Measurements from ENCODE around the gene CAMTA1.

Gene CAMTA1

DNA sequence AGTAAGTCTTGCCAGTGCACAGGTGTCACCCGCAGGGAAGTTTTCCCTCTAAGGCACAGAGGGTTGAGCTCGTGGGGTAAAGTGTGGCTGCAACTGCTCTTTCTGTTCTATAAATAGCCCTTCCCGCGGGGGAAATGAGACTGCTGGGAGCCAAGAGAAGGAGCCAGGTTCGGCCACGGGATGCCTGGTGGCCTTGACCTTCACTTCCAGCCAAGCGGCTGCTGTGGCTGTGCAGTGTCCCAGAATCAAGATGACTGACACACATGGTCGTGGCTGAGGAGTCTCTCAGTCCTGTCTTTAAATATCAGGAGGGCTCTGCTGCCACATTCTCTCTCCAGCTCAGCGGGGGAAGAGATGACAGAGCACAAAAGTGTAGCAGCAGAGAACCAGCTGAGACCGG, 831.7 kb downstream of the CAMTA1 start:
- no peak overlapping the region for H3K4me3 ChIP-seq (ENCODE audit: low read depth in 1 of 2, low read length in 2 of 2)
- H3K27ac ChIP-seq (ENCODE audit: low read depth, low read length), result no peak overlapping the region
- H3K9ac ChIP-seq (ENCODE audit: low read length), result no peak overlapping the region
- no peaks in the 10 kb centered on the region for H3K27me3 ChIP-seq (ENCODE audit: control insufficient read depth in 1 of 2, insufficient read depth in 2 of 2, low read length in 2 of 2)
- no peaks in the 10 kb centered on the region for H3K9me3 ChIP-seq (ENCODE audit: low read length)
- H3K4me1 ChIP-seq (ENCODE audit: insufficient read depth, low read length), result no peaks in the 10 kb centered on the region
- no peaks in the 10 kb centered on the region for H3K36me3 ChIP-seq (ENCODE audit: insufficient read depth, low read length)

GRCh38 chr1:7617826-7618225, 832.6 kb downstream of the CAMTA1 start:
- no peaks in the 10 kb centered on the region for H3K27me3 ChIP-seq (ENCODE audit: control insufficient read depth in 1 of 2, insufficient read depth in 2 of 2, low read length in 2 of 2)
- H3K4me1 ChIP-seq (ENCODE audit: insufficient read depth, low read length), result no peaks in the 10 kb centered on the region

DNA sequence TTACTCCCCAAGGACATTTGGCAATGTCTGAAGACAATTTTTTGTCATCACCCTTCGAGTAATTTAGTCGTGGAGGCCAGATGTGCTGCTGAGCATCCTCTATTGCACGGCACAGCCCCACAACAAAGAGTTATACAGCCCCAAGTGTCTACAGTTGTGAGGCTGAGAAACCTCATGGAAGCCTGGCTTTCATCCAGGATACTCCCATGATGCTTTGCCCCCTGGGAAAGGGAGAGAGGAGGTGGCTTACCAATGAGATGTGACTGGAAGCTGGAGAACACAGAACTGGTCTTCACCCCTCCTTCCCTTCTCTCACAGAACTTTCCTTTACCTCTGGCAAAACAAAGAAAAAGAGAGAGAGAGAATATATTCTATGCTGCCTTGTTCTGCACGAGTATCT, 834.9 kb downstream of the CAMTA1 start:
- H3K27me3 ChIP-seq (ENCODE audit: control insufficient read depth in 1 of 2, insufficient read depth in 2 of 2, low read length in 2 of 2), result peaks cover 0 to 1% of the 10 kb centered on the region in 2 donors
- H3K4me1 ChIP-seq (ENCODE audit: insufficient read depth, low read length), result no peaks in the 10 kb centered on the region
- H3K4me3 ChIP-seq (ENCODE audit: low read depth in 1 of 2, low read length in 2 of 2), result no peak overlapping the region
- H3K9me3 ChIP-seq (ENCODE audit: low read length), result no peaks in the 10 kb centered on the region
- no peaks in the 10 kb centered on the region for H3K36me3 ChIP-seq (ENCODE audit: insufficient read depth, low read length)
- no peak overlapping the region for H3K9ac ChIP-seq (ENCODE audit: low read length)
- H3K27ac ChIP-seq (ENCODE audit: low read depth, low read length), result no peak overlapping the region

More at GRCh38 chr1:7617826-7618225, 832.6 kb downstream of the CAMTA1 start:
- Histone ChIP-seq H3K4me3 (ENCODE audit: low read depth in 1 of 2, low read length in 2 of 2) (no peak overlapping the region), H3K9me3 (ENCODE audit: low read length) (no peaks in the 10 kb centered on the region), H3K36me3 (ENCODE audit: insufficient read depth, low read length) (no peaks in the 10 kb centered on the region), H3K9ac (ENCODE audit: low read length) (no peak overlapping the region), H3K27ac (ENCODE audit: low read depth, low read length) (no peak overlapping the region)

GRCh38 chr1:7621334-7622219, 836.3 kb downstream of the CAMTA1 start:
- no peaks in the 10 kb centered on the region for H3K4me1 ChIP-seq (ENCODE audit: insufficient read depth, low read length)
- H3K27me3 ChIP-seq (ENCODE audit: control insufficient read depth in 1 of 2, insufficient read depth in 2 of 2, low read length in 2 of 2), result peaks cover 0 to 4% of the 10 kb centered on the region in 2 donors
- H3K36me3 ChIP-seq (ENCODE audit: insufficient read depth, low read length), result no peaks in the 10 kb centered on the region
- no peak overlapping the region for H3K9ac ChIP-seq (ENCODE audit: low read length)
- H3K9me3 ChIP-seq (ENCODE audit: low read length), result no peaks in the 10 kb centered on the region
- H3K4me3 ChIP-seq (ENCODE audit: low read depth in 1 of 2, low read length in 2 of 2), result no peak overlapping the region
- no peak overlapping the region for H3K27ac ChIP-seq (ENCODE audit: low read depth, low read length)

DNA sequence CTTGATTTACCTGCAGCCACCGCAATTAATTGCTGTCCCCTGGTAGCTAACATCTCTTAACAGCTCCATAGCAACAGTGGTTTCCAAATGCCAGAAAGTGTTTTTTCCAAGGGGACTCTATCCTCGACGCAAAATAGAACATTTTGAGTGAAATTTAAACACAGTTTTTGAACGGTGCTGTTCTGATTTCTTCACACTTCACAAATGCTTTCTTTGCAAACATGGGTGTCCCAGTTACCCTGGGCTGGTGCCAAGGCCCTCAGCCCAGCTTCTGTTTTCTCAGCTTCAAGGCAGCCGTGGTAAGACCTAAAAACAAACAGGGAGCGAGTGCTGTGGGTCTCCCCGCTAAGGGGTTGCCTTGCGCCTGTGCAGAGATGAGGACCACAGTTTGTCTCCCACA, 838.6 kb downstream of the CAMTA1 start:
- H3K36me3 ChIP-seq (ENCODE audit: insufficient read depth, low read length), result no peaks in the 10 kb centered on the region
- H3K9me3 ChIP-seq (ENCODE audit: low read length), result no peaks in the 10 kb centered on the region
- no peak overlapping the region for H3K27ac ChIP-seq (ENCODE audit: low read depth, low read length)
- H3K4me3 ChIP-seq (ENCODE audit: low read depth in 1 of 2, low read length in 2 of 2), result no peak overlapping the region
- no peak overlapping the region for H3K9ac ChIP-seq (ENCODE audit: low read length)
- H3K27me3 ChIP-seq (ENCODE audit: control insufficient read depth in 1 of 2, insufficient read depth in 2 of 2, low read length in 2 of 2), result peaks cover 0 to 4% of the 10 kb centered on the region in 2 donors
- no peaks in the 10 kb centered on the region for H3K4me1 ChIP-seq (ENCODE audit: insufficient read depth, low read length)

GRCh38 chr1:7624791-7625355, 839.6 kb downstream of the CAMTA1 start:
- H3K4me1 ChIP-seq (ENCODE audit: insufficient read depth, low read length), result no peaks in the 10 kb centered on the region
- H3K36me3 ChIP-seq (ENCODE audit: insufficient read depth, low read length), result no peaks in the 10 kb centered on the region
- no peaks in the 10 kb centered on the region for H3K9me3 ChIP-seq (ENCODE audit: low read length)
- peaks cover 0 to 4% of the 10 kb centered on the region in 2 donors for H3K27me3 ChIP-seq (ENCODE audit: control insufficient read depth in 1 of 2, insufficient read depth in 2 of 2, low read length in 2 of 2)
- no peak overlapping the region for H3K27ac ChIP-seq (ENCODE audit: low read depth, low read length)
- no peak overlapping the region for H3K4me3 ChIP-seq (ENCODE audit: low read depth in 1 of 2, low read length in 2 of 2)
- no peak overlapping the region for H3K9ac ChIP-seq (ENCODE audit: low read length)

DNA sequence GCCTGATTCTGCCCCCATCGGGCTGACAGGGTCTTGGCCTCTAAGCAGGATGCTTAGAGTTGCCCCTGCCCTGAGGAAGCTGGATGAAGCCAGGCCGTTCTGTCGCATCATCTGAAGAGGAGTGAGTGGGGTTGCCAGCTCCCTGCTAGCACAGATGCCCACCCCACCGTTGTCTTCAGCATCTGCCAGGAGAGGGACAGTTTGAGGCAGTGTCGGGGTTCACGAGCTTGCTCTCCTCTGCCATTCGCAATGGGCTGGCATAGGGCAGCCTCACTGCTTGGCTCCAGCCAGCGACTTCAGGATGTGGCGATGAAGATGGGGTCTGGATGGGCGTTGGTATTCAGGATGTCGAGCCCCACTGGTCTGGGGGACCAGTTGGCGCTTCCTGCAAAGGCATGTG, 840.1 kb downstream of the CAMTA1 start:
- H3K27ac ChIP-seq (ENCODE audit: low read depth, low read length), result no peak overlapping the region
- H3K27me3 ChIP-seq (ENCODE audit: control insufficient read depth in 1 of 2, insufficient read depth in 2 of 2, low read length in 2 of 2), result peaks cover 0 to 4% of the 10 kb centered on the region in 2 donors
- no peaks in the 10 kb centered on the region for H3K9me3 ChIP-seq (ENCODE audit: low read length)
- H3K4me3 ChIP-seq (ENCODE audit: low read depth in 1 of 2, low read length in 2 of 2), result no peak overlapping the region
- no peaks in the 10 kb centered on the region for H3K36me3 ChIP-seq (ENCODE audit: insufficient read depth, low read length)
- no peak overlapping the region for H3K9ac ChIP-seq (ENCODE audit: low read length)
- no peaks in the 10 kb centered on the region for H3K4me1 ChIP-seq (ENCODE audit: insufficient read depth, low read length)

GRCh38 chr1:7628273-7628672, 843.0 kb downstream of the CAMTA1 start:
- Histone ChIP-seq H3K9ac (ENCODE audit: low read length) (no peak overlapping the region), H3K27me3 (ENCODE audit: control insufficient read depth in 1 of 2, insufficient read depth in 2 of 2, low read length in 2 of 2) (peaks cover 0 to 9% of the 10 kb centered on the region in 2 donors), H3K9me3 (ENCODE audit: low read length) (no peaks in the 10 kb centered on the region), H3K36me3 (ENCODE audit: insufficient read depth, low read length) (no peaks in the 10 kb centered on the region), H3K4me1 (ENCODE audit: insufficient read depth, low read length) (no peaks in the 10 kb centered on the region), H3K27ac (ENCODE audit: low read depth, low read length) (no peak overlapping the region), H3K4me3 (ENCODE audit: low read depth in 1 of 2, low read length in 2 of 2) (no peak overlapping the region)

- H3K4me1 ChIP-seq (ENCODE audit: insufficient read depth, low read length), result no peaks in the 10 kb centered on the region
- peaks cover 0 to 9% of the 10 kb centered on the region in 2 donors for H3K27me3 ChIP-seq (ENCODE audit: control insufficient read depth in 1 of 2, insufficient read depth in 2 of 2, low read length in 2 of 2)
- no peaks in the 10 kb centered on the region for H3K36me3 ChIP-seq (ENCODE audit: insufficient read depth, low read length)
- no peak overlapping the region for H3K27ac ChIP-seq (ENCODE audit: low read depth, low read length)
- no peaks in the 10 kb centered on the region for H3K9me3 ChIP-seq (ENCODE audit: low read length)
- no peak overlapping the region for H3K9ac ChIP-seq (ENCODE audit: low read length)
- no peak overlapping the region for H3K4me3 ChIP-seq (ENCODE audit: low read depth in 1 of 2, low read length in 2 of 2)
Measured at GRCh38 chr1:7629011-7629410, 843.8 kb downstream of the CAMTA1 start.

DNA sequence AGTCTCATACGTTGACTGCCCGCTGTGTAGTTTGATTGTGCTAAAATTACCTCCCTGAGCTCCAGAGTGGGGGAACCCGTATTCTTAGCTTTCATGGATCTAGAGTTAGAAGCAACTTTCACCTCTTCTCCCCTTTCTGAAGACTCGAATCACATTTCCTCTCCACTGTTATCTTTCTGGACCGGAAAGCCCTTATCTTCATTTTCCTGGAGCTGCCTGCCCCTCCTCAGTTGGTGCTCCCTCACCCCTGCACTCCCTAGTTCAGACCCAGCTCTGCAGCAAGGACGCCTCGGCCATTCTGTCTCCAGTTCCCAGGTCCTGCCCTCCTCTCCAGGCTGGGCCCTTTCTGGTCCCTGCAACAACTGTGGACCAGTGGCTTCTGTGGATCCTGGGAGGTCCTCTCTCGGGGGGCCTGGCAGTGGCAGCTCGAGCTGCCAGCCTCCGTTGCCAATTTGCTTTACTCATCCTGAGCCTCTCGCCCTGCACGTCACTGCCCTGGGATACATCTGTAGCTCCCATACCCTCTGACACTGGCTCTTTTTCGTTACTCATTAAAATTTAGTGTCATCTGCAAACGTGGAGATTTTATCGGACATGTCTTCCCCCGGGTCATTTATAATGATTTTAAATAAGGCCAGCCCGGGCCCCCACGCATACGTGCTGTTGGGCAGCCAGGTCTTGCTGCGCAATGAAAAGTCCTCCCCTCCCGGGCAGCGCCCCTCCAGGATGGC, 844.4 kb downstream of the CAMTA1 start:
- Histone ChIP-seq H3K36me3 (ENCODE audit: insufficient read depth, low read length) (no peaks in the 10 kb centered on the region), H3K9me3 (ENCODE audit: low read length) (no peaks in the 10 kb centered on the region), H3K9ac (ENCODE audit: low read length) (no peak overlapping the region), H3K4me1 (ENCODE audit: insufficient read depth, low read length) (no peaks in the 10 kb centered on the region), H3K27me3 (ENCODE audit: control insufficient read depth in 1 of 2, insufficient read depth in 2 of 2, low read length in 2 of 2) (peaks cover 0 to 9% of the 10 kb centered on the region in 2 donors), H3K4me3 (ENCODE audit: low read depth in 1 of 2, low read length in 2 of 2) (no peak overlapping the region), H3K27ac (ENCODE audit: low read depth, low read length) (no peak overlapping the region)

GRCh38 chr1:7630378-7630777, 845.1 kb downstream of the CAMTA1 start:
- Histone ChIP-seq H3K4me1 (ENCODE audit: insufficient read depth, low read length) (no peaks in the 10 kb centered on the region), H3K9me3 (ENCODE audit: low read length) (no peaks in the 10 kb centered on the region), H3K9ac (ENCODE audit: low read length) (no peak overlapping the region), H3K4me3 (ENCODE audit: low read depth in 1 of 2, low read length in 2 of 2) (no peak overlapping the region), H3K36me3 (ENCODE audit: insufficient read depth, low read length) (no peaks in the 10 kb centered on the region), H3K27me3 (ENCODE audit: control insufficient read depth in 1 of 2, insufficient read depth in 2 of 2, low read length in 2 of 2) (peaks cover 0 to 6% of the 10 kb centered on the region in 2 donors), H3K27ac (ENCODE audit: low read depth, low read length) (no peak overlapping the region)

All from muscle layer of colon (tissue), 2 donors.